ENCODE data around the gene PDE1A.

DNA sequence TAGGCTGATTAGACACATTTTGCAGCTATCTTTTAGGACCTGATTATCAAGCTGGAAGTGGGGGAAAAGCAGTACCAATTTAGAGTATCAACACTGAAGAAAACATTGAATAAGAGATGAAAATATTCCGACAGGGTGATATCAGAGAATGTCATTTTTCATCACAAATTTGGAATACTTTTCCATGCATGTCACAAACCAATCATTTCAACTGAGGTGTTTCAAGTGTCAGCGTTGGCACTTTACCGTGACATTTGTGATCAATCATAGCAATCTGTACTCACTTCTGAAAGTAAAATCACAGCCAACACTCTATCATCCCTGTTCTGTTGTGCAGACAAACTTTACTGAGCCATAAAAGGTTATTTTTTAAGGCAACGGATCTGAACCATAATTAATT is 75.4 kb downstream of the PDE1A start:
- TF ChIP-seq, protein P1, sequence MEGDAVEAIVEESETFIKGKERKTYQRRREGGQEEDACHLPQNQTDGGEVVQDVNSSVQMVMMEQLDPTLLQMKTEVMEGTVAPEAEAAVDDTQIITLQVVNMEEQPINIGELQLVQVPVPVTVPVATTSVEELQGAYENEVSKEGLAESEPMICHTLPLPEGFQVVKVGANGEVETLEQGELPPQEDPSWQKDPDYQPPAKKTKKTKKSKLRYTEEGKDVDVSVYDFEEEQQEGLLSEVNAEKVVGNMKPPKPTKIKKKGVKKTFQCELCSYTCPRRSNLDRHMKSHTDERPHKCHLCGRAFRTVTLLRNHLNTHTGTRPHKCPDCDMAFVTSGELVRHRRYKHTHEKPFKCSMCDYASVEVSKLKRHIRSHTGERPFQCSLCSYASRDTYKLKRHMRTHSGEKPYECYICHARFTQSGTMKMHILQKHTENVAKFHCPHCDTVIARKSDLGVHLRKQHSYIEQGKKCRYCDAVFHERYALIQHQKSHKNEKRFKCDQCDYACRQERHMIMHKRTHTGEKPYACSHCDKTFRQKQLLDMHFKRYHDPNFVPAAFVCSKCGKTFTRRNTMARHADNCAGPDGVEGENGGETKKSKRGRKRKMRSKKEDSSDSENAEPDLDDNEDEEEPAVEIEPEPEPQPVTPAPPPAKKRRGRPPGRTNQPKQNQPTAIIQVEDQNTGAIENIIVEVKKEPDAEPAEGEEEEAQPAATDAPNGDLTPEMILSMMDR (conservative IDR thresholded peaks at IDR 0.05; ENCODE audit: low read length): no peak
- no peak for TF ChIP-seq EZH2phosphoT487 (IDR thresholded peaks at IDR 0.05; ENCODE audit: borderline replicate concordance, low read depth, low read length)
